HG03460 (cell line): ENCODE measurements around the gene CA5A.

Experiments
- ATAC-seq: cut with Tn5 transposase; IDR thresholded peaks from one replicate; pipeline ENCODE4 v1.9.1; 2021; ENCODE audit not compliant: unreplicated experiment

The CA5A gene

GRCh38 chr16:87851601-87852000 is 84.7 kb downstream of the CA5A start:
- no peak for ATAC-seq

- ATAC-seq: no peak
Observed at GRCh38 chr16:87851141-87851587, 85.2 kb downstream of the CA5A start.

DNA sequence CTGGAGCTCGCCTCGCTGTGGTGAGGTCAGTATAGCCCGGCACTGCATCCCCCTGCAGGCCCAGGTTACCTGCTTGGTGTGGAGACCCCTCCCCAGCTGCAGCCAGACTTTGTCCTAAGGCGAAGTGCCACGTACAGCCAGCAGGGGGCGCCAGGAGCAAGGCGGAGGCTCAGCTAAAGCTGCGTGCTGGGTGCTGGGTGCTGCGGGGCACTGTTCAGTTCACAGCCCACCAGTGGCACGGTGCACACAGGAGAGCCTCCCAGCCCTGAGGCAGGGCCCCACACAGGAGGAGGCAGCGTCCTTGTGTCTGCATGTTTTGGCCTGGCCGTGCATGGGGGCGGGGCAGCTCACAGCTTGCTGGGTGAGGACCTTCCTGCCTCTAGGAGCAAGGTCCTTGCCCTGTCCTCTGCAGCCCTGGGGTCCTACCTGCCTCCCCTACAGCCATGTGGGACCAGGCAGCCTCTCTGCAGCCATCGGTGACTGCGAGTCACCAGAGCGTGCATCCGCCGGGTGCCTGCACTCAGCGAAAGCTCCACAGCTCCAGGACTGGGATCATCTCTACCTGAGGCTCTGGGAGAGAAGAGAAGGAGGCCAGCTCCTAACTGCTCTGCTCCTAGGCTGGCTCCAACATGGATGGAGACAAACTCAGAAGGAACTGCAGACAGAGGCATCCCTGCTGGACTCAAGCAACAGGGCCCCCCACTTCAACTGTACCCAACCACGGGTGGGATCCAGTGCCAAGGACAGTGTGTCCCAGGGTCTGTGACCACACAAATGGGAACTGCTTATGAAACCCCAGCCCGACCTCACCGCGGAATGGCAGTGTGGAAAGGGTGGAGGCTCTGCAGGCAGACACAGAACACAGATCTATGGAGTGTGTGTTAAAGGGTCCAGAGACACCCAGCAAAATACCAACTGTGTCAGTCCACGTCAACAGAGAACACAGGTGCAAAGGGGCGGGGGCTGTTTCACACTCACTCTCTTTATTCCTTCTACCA is 86.0 kb downstream of the CA5A start:
- no peak for ATAC-seq

- no peak for ATAC-seq
Observed at GRCh38 chr16:87849419-87850008, 86.8 kb downstream of the CA5A start.

DNA sequence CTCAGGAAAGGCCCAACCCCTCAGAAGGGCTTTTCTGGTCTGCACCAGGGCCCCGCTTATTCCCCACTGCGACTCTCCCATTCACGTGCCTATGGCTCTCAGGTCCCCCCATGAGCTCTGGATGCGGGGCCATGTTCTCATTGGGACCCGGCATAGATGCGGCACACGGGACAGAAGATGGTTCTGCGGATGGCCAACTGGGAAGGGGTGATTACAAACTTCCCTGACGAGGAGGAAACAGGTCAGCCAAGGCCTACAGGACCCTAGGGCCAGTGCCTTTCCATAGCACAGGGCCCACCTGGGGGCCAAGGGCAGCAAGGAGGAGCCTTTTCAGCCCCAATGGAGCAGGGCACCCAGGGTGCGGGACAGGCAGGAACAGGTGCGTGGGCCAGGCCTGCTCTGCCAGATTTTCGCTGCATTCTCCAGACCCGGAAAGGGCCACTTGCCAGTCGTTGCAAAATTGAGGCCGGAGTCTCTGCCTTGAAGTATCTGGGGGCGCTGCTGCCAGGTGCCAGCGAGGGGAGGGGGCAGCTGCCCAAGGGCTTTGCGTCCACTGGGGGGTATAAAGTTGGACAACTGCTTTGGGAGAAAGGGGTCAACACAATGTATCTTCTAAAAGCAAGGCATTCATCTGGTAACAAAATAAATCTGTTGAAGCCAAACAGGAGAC is 87.5 kb downstream of the CA5A start:
- no peak for ATAC-seq

GRCh38 chr16:87847785-87848675 is 88.3 kb downstream of the CA5A start:
- ATAC-seq: no peak

GRCh38 chr16:87847467-87847784 is 88.9 kb downstream of the CA5A start:
- no peak for ATAC-seq

GRCh38 chr16:87846705-87847466 is 89.4 kb downstream of the CA5A start:
- no peak for ATAC-seq

- ATAC-seq: no peak
Observed at GRCh38 chr16:87845807-87846619, 90.3 kb downstream of the CA5A start.

DNA sequence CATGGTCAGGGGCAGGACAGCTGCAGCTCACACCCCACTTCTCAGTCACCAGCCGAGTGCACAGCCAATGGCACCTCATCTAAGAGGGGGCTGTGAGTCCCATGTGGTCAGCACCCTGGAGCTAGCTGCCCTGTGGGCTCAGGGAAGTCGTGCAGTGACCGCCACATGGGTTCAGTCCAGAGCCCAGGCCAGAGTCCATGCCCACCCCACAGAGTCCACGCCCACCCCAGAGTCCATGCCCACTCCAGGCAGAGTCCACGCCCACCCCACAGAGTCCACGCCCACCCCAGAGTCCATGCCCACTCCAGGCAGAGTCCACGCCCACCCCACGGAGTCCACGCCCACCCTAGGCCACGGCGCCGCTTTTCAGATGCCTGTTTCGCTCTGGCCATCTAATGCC is 91.1 kb downstream of the CA5A start:
- no peak for ATAC-seq

DNA sequence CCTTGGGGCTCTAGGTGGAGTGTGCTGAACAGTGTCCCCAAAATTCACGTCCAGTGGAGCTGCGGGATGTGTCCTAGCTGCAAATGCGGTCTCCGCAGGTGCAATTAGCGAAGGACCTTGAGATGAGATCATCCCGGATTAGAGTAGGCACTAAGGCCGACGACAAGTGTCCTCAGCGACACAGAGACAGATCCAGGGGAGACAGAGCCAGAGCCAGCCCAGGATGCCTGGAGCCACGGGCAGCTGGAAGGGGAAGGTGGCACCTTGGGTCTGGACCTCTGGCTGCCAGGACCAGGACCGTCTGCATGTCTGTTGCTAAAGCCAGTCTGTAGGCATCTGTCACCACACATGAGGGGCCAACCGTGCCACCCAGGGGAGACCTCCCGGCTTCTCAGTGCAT is 91.5 kb downstream of the CA5A start:
- no peak for ATAC-seq

GRCh38 chr16:87844120-87844733 is 92.1 kb downstream of the CA5A start:
- no peak for ATAC-seq

GRCh38 chr16:87843678-87844105 is 92.6 kb downstream of the CA5A start:
- ATAC-seq: no peak

DNA sequence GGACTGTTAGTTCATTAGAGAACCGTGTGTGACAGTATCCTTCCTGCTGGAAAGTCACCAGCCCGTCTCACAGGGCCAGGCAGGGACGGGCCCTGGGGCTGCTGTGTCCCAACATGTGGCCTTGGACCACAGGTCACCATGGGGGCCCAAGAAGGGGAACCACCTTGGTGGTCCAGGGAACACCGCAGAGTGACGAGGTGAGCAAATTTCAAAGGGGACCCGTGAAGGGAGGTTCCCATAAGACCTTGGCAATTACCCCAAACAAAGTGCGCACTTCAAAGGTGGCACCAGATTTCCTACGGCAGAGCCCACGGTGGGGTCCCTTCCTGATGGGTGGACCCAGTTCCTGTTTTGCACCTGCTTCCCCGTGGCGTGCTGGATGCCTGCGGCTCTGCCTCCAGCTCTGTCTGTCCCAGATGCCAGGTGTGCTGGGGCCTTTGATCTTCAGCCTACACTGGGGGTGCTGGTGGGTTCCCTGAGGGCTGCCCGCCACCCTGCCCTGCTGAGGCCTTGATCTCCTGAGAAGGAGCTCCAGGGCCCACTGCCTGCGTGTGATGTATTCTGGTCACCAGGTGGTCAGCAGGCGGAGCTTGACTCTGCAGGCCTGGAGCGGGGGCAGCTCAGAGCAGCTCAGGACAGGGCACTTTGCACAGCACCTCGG is 94.0 kb downstream of the CA5A start:
- ATAC-seq: no peak

GRCh38 chr16:87841340-87842208 is 94.8 kb downstream of the CA5A start:
- ATAC-seq: no peak

DNA sequence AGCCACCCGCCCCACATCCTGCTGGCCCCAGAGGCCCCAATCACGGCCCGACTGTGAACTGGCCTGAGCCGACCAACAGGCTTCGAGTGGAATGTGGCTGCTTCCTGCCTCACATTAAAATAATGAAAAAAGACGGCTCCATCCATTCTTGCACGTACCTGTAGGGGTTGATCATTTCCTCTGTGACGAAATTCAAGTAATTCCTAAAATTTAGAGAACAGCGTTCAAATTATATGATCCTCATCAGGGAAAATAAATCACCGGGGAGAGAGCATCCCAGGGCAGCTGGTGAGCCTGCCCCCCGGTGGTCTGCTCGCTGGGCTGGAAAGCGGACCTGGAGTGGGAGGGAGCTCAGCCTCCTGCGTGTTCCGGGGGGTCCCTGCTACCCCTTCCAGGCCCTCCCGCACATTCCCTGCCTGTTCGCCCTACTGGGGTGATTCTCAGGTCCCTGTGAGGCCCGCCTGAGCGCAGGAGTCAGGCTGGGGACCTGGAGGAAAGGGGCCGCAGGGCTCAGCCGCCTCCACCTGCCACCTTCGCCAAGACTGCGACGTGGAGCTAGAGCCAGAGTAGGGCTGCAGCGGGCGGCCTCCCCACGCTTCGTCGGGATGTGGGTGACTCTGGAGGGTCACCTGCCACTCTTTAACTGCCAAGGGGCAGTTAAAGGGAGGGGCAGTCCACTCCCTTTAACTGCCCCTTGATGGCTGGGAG is 95.9 kb downstream of the CA5A start:
- ATAC-seq: no peak
